Keratinocyte (primary cell): ENCODE data around the gene PHYH. TPM values are rescaled to one million over a fixed set of nuclear protein-coding genes. Genes with fewer than 3 reads are reported as not detected.

Experiments
- DNase-seq: peaks from one replicate; pipeline ENCODE4 v3.0.0-alpha.2; 2011; ENCODE audit warnings: low read depth, missing footprints, low spot score
- FAIRE-seq: peaks from 2 replicates; lab custom pipeline; 2011; peaks lifted over from hg19 to GRCh38; lab: Jason Lieb, UNC
- H2AFZ ChIP-seq: 2 replicates; pipeline ENCODE4 v1.6.0; 2012; ENCODE audit warnings: low read length, control low read depth, inconsistent platforms; ENCODE audit not compliant: control insufficient read depth
- H3K27ac ChIP-seq: 2 replicates; pipeline ENCODE4 v1.5.1; 2011; ENCODE audit warnings: low read length; ENCODE audit not compliant: control insufficient read depth, insufficient read depth
- H3K27me3 ChIP-seq: 3 replicates; pipeline ENCODE4 v1.6.0; 2011; ENCODE audit warnings: low read length; ENCODE audit not compliant: control insufficient read depth, insufficient read depth; ENCODE audit errors: extremely low read depth
- H3K36me3 ChIP-seq, 2 experiments: 2 replicates in 1 of 2; 3 replicates in 1 of 2; pipeline ENCODE4 v1.5.1; 2011; ENCODE audit warnings: low read length in 2 of 2, mild to moderate bottlenecking in 1 of 2; ENCODE audit not compliant: control insufficient read depth in 2 of 2, insufficient read depth in 2 of 2; ENCODE audit errors: extremely low read depth in 1 of 2
- H3K4me1 ChIP-seq: 3 replicates; pipeline ENCODE4 v1.5.1; 2011; ENCODE audit warnings: low read length; ENCODE audit not compliant: control insufficient read depth, insufficient read depth; ENCODE audit errors: extremely low read depth
- H3K4me2 ChIP-seq: 3 replicates; pipeline ENCODE4 v1.6.0; 2011; ENCODE audit warnings: low read depth, low read length; ENCODE audit not compliant: control insufficient read depth, insufficient read depth; ENCODE audit errors: extremely low read depth
- H3K4me3 ChIP-seq, 3 experiments: fragments of 200-600 bp in 1 of 3; sonication (generic) in 1 of 3; 2 replicates in 2 of 3; 3 replicates in 1 of 3; pipeline ENCODE4 v1.5.1; 2011 to 2016; ENCODE audit warnings: low read length in 3 of 3, mild to moderate bottlenecking in 3 of 3, control low read depth in 2 of 3, inconsistent platforms in 1 of 3, low read depth in 1 of 3, mixed read lengths in 1 of 3, mixed run types in 1 of 3, moderate library complexity in 1 of 3; ENCODE audit not compliant: control insufficient read depth in 2 of 3, insufficient read depth in 2 of 3; ENCODE audit errors: extremely low read depth in 1 of 3
- H3K79me2 ChIP-seq: 2 replicates; pipeline ENCODE4 v1.6.0; 2012; ENCODE audit warnings: low read length; ENCODE audit not compliant: control insufficient read depth, insufficient read depth
- H3K9ac ChIP-seq: 3 replicates; pipeline ENCODE4 v1.6.0; 2011; ENCODE audit warnings: low read length; ENCODE audit not compliant: control insufficient read depth, insufficient read depth; ENCODE audit errors: extremely low read depth
- H3K9me1 ChIP-seq: 3 replicates; pipeline ENCODE4 v1.6.0; 2011; ENCODE audit warnings: low read length; ENCODE audit not compliant: control insufficient read depth, insufficient read depth; ENCODE audit errors: extremely low read depth
- H3K9me3 ChIP-seq: 2 replicates; pipeline ENCODE4 v1.5.1; 2012; ENCODE audit warnings: low read depth, low read length; ENCODE audit not compliant: control insufficient read depth
- H4K20me1 ChIP-seq: 3 replicates; pipeline ENCODE4 v1.6.0; 2011; ENCODE audit warnings: low read length; ENCODE audit not compliant: control insufficient read depth, insufficient read depth; ENCODE audit errors: extremely low read depth
- CTCF ChIP-seq, 3 experiments: IDR thresholded peaks in 1 of 3; conservative IDR thresholded peaks in 1 of 3; optimal IDR thresholded peaks in 1 of 3; 2 replicates in 2 of 3; 3 replicates in 1 of 3; pipeline versions ENCODE3 to v1.5.1; 2011; ENCODE audit warnings: low read length in 3 of 3, mild to moderate bottlenecking in 3 of 3, moderate library complexity in 2 of 3, control low read depth in 1 of 3, inconsistent platforms in 1 of 3; ENCODE audit not compliant: insufficient read depth in 2 of 3; ENCODE audit errors: extremely low read depth in 1 of 3
- EZH2 ChIP-seq: IDR thresholded peaks from one replicate; pipeline ENCODE4 v1.6.1; 2012; ENCODE audit warnings: inconsistent platforms, mild to moderate bottlenecking, low read length, moderate library complexity
- dilution Hi-C: fragments of 300-500 bp; cut with MboI; formaldehyde crosslinking; loops from one replicate; pipeline ENCODE4 v1.7.0; 2020; ENCODE audit warnings: low sequenced_read_pairs; ENCODE audit not compliant: extremely low pct_ligation_motif_present
- polyA plus RNA-seq, 5 experiments: library from polyadenylated mRNA; depleted of rRNA in 3 of 5; stranded (reverse) in 3 of 5; stranded (forward) in 1 of 5; unstranded in 1 of 5; fragments of >200 nt; gene quantifications; 1 replicate in 1 of 5; 2 replicates in 3 of 5; 3 replicates in 1 of 5; pipeline versions ENCODE4 v1.2.1 to v1.2.3, GENCODE V29; 2011 to 2012; ENCODE audit warnings: missing spikeins in 2 of 5, low read depth in 1 of 5, low replicate concordance in 1 of 5

PHYH gene
- polyA plus RNA-seq, 1 donor (not counting 4 experiments of a cell fraction or from before 2014, with no cell fraction given): 11.5 TPM

- dilution Hi-C loops: no loop called here
- Histone ChIP-seq H3K4me1 (no peaks in the 10 kb centered on the region), H3K4me2 (no peak overlapping the region), H3K36me3 (no peaks in the 10 kb centered on the region), H3K27me3 (no peaks in the 10 kb centered on the region), H3K4me3 (no peak overlapping the region), H3K9me3 (no peaks in the 10 kb centered on the region), H3K9me1 (no peaks in the 10 kb centered on the region), H3K27ac (no peak overlapping the region), H4K20me1 (no peaks in the 10 kb centered on the region), H3K79me2 (no peaks in the 10 kb centered on the region), H3K9ac (no peak overlapping the region), H2AFZ (no peak overlapping the region)
- no peak for DNase-seq
- FAIRE-seq: no peak
- TF ChIP-seq EZH2 (no peak), CTCF (optimal IDR thresholded peaks at IDR 0.05 in 1 of 3, IDR thresholded peaks at IDR 0.05 in 1 of 3, conservative IDR thresholded peaks at IDR 0.05 in 1 of 3; ENCODE audit: extremely low read depth in 1 of 3, insufficient read depth in 2 of 3, low read length in 3 of 3) (no peak)
Observed at GRCh38 chr10:13270877-13271551, 28.9 kb downstream of the PHYH start.

GRCh38 chr10:13268841-13269240 is 31.0 kb downstream of the PHYH start:
- FAIRE-seq (no peak), DNase-seq (no peak)
- Histone ChIP-seq H3K27me3 (no peaks in the 10 kb centered on the region), H4K20me1 (no peaks in the 10 kb centered on the region), H3K4me2 (no peak overlapping the region), H3K79me2 (no peaks in the 10 kb centered on the region), H3K4me3 (no peak overlapping the region), H3K4me1 (no peaks in the 10 kb centered on the region), H3K36me3 (no peaks in the 10 kb centered on the region), H3K27ac (no peak overlapping the region), H2AFZ (no peak overlapping the region), H3K9me1 (no peaks in the 10 kb centered on the region), H3K9ac (no peak overlapping the region), H3K9me3 (no peaks in the 10 kb centered on the region)
- no peak for TF ChIP-seq CTCF (optimal IDR thresholded peaks at IDR 0.05 in 1 of 3, IDR thresholded peaks at IDR 0.05 in 1 of 3, conservative IDR thresholded peaks at IDR 0.05 in 1 of 3; ENCODE audit: extremely low read depth in 1 of 3, insufficient read depth in 2 of 3, low read length in 3 of 3)
- no peak for TF ChIP-seq EZH2
- dilution Hi-C loops: no loop called here
